HG03354 (cell line): ENCODE results near the gene NOTCH3.

Experiments used
- ATAC-seq: cut with Tn5 transposase; IDR thresholded peaks from one replicate; pipeline ENCODE4 v1.9.1; 2021; ENCODE audit warnings: mild to moderate bottlenecking; ENCODE audit not compliant: unreplicated experiment, poor library complexity, severe bottlenecking

NOTCH3 gene

GRCh38 chr19:15200553-15201364, at the start of gene NOTCH3:
Gene NOTCH3 (minus strand): TSS chr19:15200995. CDS start chr19:15200905, 90 bp downstream.
- no peak for ATAC-seq

- no peak for ATAC-seq
Measured at GRCh38 chr19:15250640-15250993, 49.8 kb upstream of the NOTCH3 start.

- no peak for ATAC-seq
Measured at GRCh38 chr19:15249972-15250639, 49.3 kb upstream of the NOTCH3 start.

GRCh38 chr19:15249528-15249874, 48.7 kb upstream of the NOTCH3 start:
- ATAC-seq = no peak

GRCh38 chr19:15248648-15249527, 48.1 kb upstream of the NOTCH3 start:
- no peak for ATAC-seq

GRCh38 chr19:15248106-15248505, 47.3 kb upstream of the NOTCH3 start:
- ATAC-seq = no peak

- ATAC-seq = no peak
Measured at GRCh38 chr19:15247107-15248014, 46.6 kb upstream of the NOTCH3 start.

GRCh38 chr19:15246198-15246481, 45.3 kb upstream of the NOTCH3 start:
- ATAC-seq = no peak

GRCh38 chr19:15245370-15246197, 44.8 kb upstream of the NOTCH3 start:
- ATAC-seq = no peak

- no peak for ATAC-seq
Measured at GRCh38 chr19:15244808-15245207, 44.0 kb upstream of the NOTCH3 start.

GRCh38 chr19:15244106-15244803, 43.5 kb upstream of the NOTCH3 start:
- no peak for ATAC-seq

GRCh38 chr19:15243236-15243957, 42.6 kb upstream of the NOTCH3 start:
- no peak for ATAC-seq

GRCh38 chr19:15241259-15241910, 40.6 kb upstream of the NOTCH3 start:
- no peak for ATAC-seq

- no peak for ATAC-seq
Measured at GRCh38 chr19:15240515-15240914, 39.7 kb upstream of the NOTCH3 start.

- no peak for ATAC-seq
Measured at GRCh38 chr19:15239337-15239949, 38.6 kb upstream of the NOTCH3 start.

GRCh38 chr19:15238639-15239155, 37.9 kb upstream of the NOTCH3 start:
- ATAC-seq = no peak
